ENCODE data around the gene OR4K1. TPM values are rescaled to one million over a fixed set of nuclear protein-coding genes. Genes with fewer than 3 reads are reported as not detected.

Gene OR4K1
- total RNA-seq, 1 experiment from 2014 or later = not detected

DNA sequence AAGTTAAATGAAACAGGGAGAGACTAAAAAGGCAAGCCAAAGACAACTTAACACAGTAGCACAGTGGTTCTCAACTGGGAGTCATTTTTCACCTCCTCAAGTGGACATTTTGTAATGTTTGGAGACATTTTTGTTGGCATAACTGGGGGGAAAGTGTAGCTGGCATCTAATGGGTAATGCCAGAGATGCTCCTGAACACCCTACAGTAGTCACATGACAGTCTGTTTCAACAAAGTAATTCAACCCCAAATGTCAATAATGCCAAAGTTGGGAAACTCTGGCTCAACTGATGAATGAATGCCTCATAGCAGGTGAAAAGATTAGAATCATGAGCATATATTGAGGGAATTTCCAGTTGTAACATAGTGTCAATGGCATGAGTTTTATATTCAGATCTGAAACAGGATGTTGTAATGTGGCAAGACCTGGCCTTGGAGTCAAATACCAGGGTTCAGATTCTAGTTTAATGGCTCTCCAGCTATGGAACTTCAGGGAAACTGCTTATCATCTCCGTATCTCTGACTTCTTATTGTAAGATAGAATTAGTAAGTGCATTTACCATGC is 12.7 kb upstream of the OR4K1 start:
- Histone ChIP-seq H3K9me3 (ENCODE audit: low read length) (peaks cover 4% of the 10 kb centered on the region; the same call in 1 of the 2 replicates), H3K27me3 (ENCODE audit: low read length) (no peaks in the 10 kb centered on the region), H3K4me1 (ENCODE audit: insufficient read depth, low read length) (no peaks in the 10 kb centered on the region), H4K20me1 (ENCODE audit: low read length) (no peaks in the 10 kb centered on the region), H3F3A (ENCODE audit: low read length, unreplicated experiment) (no peaks in the 10 kb centered on the region), H3K4me2 (ENCODE audit: low read length) (no peak overlapping the region), H2AFZ (ENCODE audit: low read length) (no peak overlapping the region), H3K9me2 (replicated peaks; ENCODE audit: low read length) (no peaks in the 10 kb centered on the region), H3K27ac (ENCODE audit: low read length) (no peak overlapping the region), H3K79me2 (ENCODE audit: low read length) (no peaks in the 10 kb centered on the region), H3K36me3 (ENCODE audit: low read depth, low read length) (no peaks in the 10 kb centered on the region), H3K4me3 (ENCODE audit: low read length) (no peak overlapping the region), H3K9ac (ENCODE audit: low read length) (no peak overlapping the region)
- BruUV-seq (replicated peaks) = no TSS peak
- TF ChIP-seq EZH2 (IDR thresholded peaks at IDR 0.05; ENCODE audit: low read length, unreplicated experiment) (no peak), EZH2phosphoT487 (IDR thresholded peaks at IDR 0.05; ENCODE audit: borderline replicate concordance, low read length) (no peak)
- TF ChIP-seq, protein P1, sequence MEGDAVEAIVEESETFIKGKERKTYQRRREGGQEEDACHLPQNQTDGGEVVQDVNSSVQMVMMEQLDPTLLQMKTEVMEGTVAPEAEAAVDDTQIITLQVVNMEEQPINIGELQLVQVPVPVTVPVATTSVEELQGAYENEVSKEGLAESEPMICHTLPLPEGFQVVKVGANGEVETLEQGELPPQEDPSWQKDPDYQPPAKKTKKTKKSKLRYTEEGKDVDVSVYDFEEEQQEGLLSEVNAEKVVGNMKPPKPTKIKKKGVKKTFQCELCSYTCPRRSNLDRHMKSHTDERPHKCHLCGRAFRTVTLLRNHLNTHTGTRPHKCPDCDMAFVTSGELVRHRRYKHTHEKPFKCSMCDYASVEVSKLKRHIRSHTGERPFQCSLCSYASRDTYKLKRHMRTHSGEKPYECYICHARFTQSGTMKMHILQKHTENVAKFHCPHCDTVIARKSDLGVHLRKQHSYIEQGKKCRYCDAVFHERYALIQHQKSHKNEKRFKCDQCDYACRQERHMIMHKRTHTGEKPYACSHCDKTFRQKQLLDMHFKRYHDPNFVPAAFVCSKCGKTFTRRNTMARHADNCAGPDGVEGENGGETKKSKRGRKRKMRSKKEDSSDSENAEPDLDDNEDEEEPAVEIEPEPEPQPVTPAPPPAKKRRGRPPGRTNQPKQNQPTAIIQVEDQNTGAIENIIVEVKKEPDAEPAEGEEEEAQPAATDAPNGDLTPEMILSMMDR (conservative IDR thresholded peaks at IDR 0.05; ENCODE audit: low read depth, low read length) = no peak
- intact Hi-C loops (cut with micrococcal nuclease) = no loop called here
- CTCF ChIA-PET = no interaction called here
- ATAC-seq (no peak), DNase-seq (no peak)
- POLR2A ChIA-PET (ENCODE audit: unreplicated experiment) = no interaction called here

DNA sequence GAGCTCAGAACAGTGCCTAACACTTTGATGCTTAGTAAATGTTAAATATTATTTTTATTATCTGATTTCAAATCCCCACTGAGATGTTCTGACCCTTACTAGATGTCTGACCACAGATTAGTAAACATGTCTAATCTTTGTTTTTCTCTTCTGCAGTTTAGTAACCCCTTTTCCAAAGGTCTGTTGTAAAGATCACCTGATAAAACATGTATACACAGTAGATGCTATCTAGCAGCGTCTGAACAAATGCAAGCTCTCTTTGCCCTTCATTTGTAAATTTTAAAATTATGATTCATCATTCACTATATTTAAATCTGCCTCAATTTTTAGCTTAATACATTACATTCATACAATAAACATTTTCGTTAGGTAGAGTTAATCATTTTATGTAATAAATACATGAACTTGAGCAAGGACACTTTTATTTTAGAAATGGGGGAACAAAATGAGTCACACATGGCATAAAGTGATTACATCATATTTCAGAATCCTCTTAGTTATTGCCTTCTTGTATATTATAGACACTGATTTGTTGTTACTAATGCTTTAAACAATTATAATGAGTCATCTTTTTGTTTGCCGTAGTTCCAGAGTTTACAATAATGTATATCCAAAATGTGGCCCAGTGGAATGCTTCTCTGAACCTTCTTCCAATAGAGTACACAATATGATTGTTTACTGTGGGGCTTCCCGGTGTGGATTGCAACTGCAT is 12.0 kb upstream of the OR4K1 start:
- CTCF ChIA-PET = no interaction called here
- no peaks in the 10 kb centered on the region for H3K27me3 ChIP-seq (ENCODE audit: low read length)
- no peak overlapping the region for H3K9ac ChIP-seq (ENCODE audit: low read length)
- H3K4me1 ChIP-seq (ENCODE audit: insufficient read depth, low read length) = no peaks in the 10 kb centered on the region
- H3K9me2 ChIP-seq (replicated peaks; ENCODE audit: low read length) = no peaks in the 10 kb centered on the region
- H2AFZ ChIP-seq (ENCODE audit: low read length) = no peak overlapping the region
- no peaks in the 10 kb centered on the region for H3K79me2 ChIP-seq (ENCODE audit: low read length)
- intact Hi-C loops (cut with micrococcal nuclease) = no loop called here
- no peak overlapping the region for H3K27ac ChIP-seq (ENCODE audit: low read length)
- no peak overlapping the region for H3K4me2 ChIP-seq (ENCODE audit: low read length)
- no peak for TF ChIP-seq EZH2 (IDR thresholded peaks at IDR 0.05; ENCODE audit: low read length, unreplicated experiment)
- TF ChIP-seq EZH2phosphoT487 (IDR thresholded peaks at IDR 0.05; ENCODE audit: borderline replicate concordance, low read length) = no peak
- no peak overlapping the region for H3K4me3 ChIP-seq (ENCODE audit: low read length)
- H4K20me1 ChIP-seq (ENCODE audit: low read length) = no peaks in the 10 kb centered on the region
- DNase-seq (peak; percentile 41), ATAC-seq (no peak)
- BruUV-seq (replicated peaks) = no TSS peak
- peaks cover 4% of the 10 kb centered on the region; the same call in 1 of the 2 replicates for H3K9me3 ChIP-seq (ENCODE audit: low read length)
- no peaks in the 10 kb centered on the region for H3F3A ChIP-seq (ENCODE audit: low read length, unreplicated experiment)
- no peaks in the 10 kb centered on the region for H3K36me3 ChIP-seq (ENCODE audit: low read depth, low read length)
- POLR2A ChIA-PET (ENCODE audit: unreplicated experiment) = no interaction called here

DNA sequence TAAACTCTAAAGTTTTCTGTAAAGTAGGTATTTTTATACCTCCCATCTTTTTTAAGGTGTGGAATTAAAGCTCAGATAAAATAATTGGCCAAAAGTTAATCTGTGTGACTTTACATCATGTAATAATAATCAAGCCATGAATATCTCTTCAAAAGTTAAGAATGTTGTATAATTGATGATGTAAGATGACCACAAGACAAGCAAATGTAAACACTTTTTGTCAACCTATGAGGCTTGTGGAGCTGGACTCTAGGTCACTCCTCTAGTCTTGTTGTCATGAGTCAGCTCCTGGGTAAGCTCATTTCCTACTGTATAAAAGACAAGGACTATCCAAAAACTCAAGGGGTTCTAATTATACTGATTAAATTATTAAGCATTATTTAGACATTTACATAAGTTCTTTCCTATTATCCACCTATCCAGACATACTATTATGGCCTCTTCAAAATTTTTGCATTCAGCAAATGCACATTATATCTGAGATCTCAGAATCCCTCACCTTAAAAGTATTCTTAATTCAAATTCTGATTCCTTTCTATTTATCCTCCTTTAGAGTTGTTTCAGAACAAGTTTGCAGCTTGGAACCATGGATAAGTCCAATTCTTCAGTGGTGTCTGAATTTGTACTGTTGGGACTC is 10.6 kb upstream of the OR4K1 start, which contains the start of gene OR4K5:
OR4K5 (plus strand) TSS at position 587 of the 637 bp plus-strand sequence; CDS start at position 587, 0 bp downstream.
- no peaks in the 10 kb centered on the region for H3K9me2 ChIP-seq (replicated peaks; ENCODE audit: low read length)
- no peak for DNase-seq
- no peak for ATAC-seq
- no peaks in the 10 kb centered on the region for H3K79me2 ChIP-seq (ENCODE audit: low read length)
- no TSS peak for BruUV-seq (replicated peaks)
- intact Hi-C loops (cut with micrococcal nuclease) = no loop called here
- H3K4me3 ChIP-seq (ENCODE audit: low read length) = no peak within 1 kb of the TSS
- no peaks in the 10 kb centered on the region for H3F3A ChIP-seq (ENCODE audit: low read length, unreplicated experiment)
- H3K27me3 ChIP-seq (ENCODE audit: low read length) = no peaks in the 10 kb centered on the region
- ChIA-PET POLR2A (ENCODE audit: unreplicated experiment) (no interaction called here), CTCF (no interaction called here)
- no peaks in the 10 kb centered on the region for H4K20me1 ChIP-seq (ENCODE audit: low read length)
- H3K9me3 ChIP-seq (ENCODE audit: low read length) = peaks cover 4% of the 10 kb centered on the region; the same call in 1 of the 2 replicates
- no peak within 1 kb of the TSS for H3K4me2 ChIP-seq (ENCODE audit: low read length)
- H2AFZ ChIP-seq (ENCODE audit: low read length) = no peak within 1 kb of the TSS
- H3K36me3 ChIP-seq (ENCODE audit: low read depth, low read length) = no peaks in the 10 kb centered on the region
- TF ChIP-seq EZH2phosphoT487 (IDR thresholded peaks at IDR 0.05; ENCODE audit: borderline replicate concordance, low read length) (no peak), EZH2 (IDR thresholded peaks at IDR 0.05; ENCODE audit: low read length, unreplicated experiment) (no peak)
- TF ChIP-seq, protein P1 (conservative IDR thresholded peaks at IDR 0.05; ENCODE audit: low read depth, low read length) = no peak
- no peak within 1 kb of the TSS for H3K27ac ChIP-seq (ENCODE audit: low read length)
- no peak within 1 kb of the TSS for H3K9ac ChIP-seq (ENCODE audit: low read length)
- no peaks in the 10 kb centered on the region for H3K4me1 ChIP-seq (ENCODE audit: insufficient read depth, low read length)

Measured in PC-3 (cell line).